HepG2 (cell line): Measurements from ENCODE around the gene GPC2. TPM values are rescaled to one million over a fixed set of nuclear protein-coding genes. Genes with fewer than 3 reads are reported as not detected.

Experiments
- HNRNPH1 ChIP-seq: fragments of 200-400 bp; formaldehyde crosslinking; optimal IDR thresholded peaks from 2 replicates; pipeline ENCODE3; 2017; ENCODE audit warnings: mild to moderate bottlenecking, low read depth, low read length
- KDM5A ChIP-seq: fragments of 200-600 bp; sonication (generic); IDR thresholded peaks from 2 replicates; pipeline ENCODE4 v1.7.0; 2018; ENCODE audit warnings: antibody characterized with exemption, mild to moderate bottlenecking, low read length, borderline replicate concordance
- ZNF292 ChIP-seq: sonication (generic); formaldehyde crosslinking; IDR thresholded peaks from 2 replicates; pipeline ENCODE4 v1.8.1; 2022; ENCODE audit warnings: mild to moderate bottlenecking, low read depth, missing genetic modification reagents, borderline replicate concordance
- ZNF430 ChIP-seq: sonication (generic); formaldehyde crosslinking; IDR thresholded peaks from 2 replicates; pipeline ENCODE4 v1.9.0; 2021; ENCODE audit warnings: mild to moderate bottlenecking, missing genetic modification reagents
- ZNF543 ChIP-seq: sonication (generic); formaldehyde crosslinking; IDR thresholded peaks from 2 replicates; pipeline ENCODE4 v1.4.0; 2020; ENCODE audit warnings: mild to moderate bottlenecking, missing genetic modification reagents
- ZNF629 ChIP-seq: sonication (generic); formaldehyde crosslinking; conservative IDR thresholded peaks from 2 replicates; pipeline ENCODE4 v1.5.0; 2020; ENCODE audit warnings: missing genetic modification reagents
- polyA plus RNA-seq, 8 experiments: library from polyadenylated mRNA; depleted of rRNA in 3 of 8; stranded (reverse) in 7 of 8; unstranded in 1 of 8; fragments of >200 nt; fragmentation: Illumina TruSeq in 4 of 8; extraction: Trizol in 4 of 8; gene quantifications; 2 replicates each; pipeline versions ENCODE4 v1.2.1 to v1.2.3, GENCODE V29; 2011 to 2016; ENCODE audit warnings: low read depth in 4 of 8, missing spikeins in 1 of 8, mixed read lengths in 1 of 8; ENCODE audit not compliant: insufficient read depth in 1 of 8
- total RNA-seq, 5 experiments: library from RNA; depleted of rRNA; stranded (reverse); fragments of >200 nt; fragmentation: Illumina TruSeq; extraction: Trizol; gene quantifications; 2 replicates each; pipeline ENCODE4 v1.2.3, GENCODE V29; 2016; ENCODE audit warnings: low read depth in 1 of 5
- TF ChIP-seq, protein P1 (sequence below): sonication (generic); formaldehyde crosslinking; IDR thresholded peaks from 2 replicates; pipeline ENCODE4 v1.4.0; 2020; ENCODE audit warnings: mild to moderate bottlenecking, missing genetic modification reagents, borderline replicate concordance
- TF ChIP-seq, protein P2 (sequence below): sonication (generic); formaldehyde crosslinking; IDR thresholded peaks from 2 replicates; pipeline ENCODE4 v1.4.0; 2020; ENCODE audit warnings: missing genetic modification reagents
- TF ChIP-seq, protein P3 (sequence below), 2 experiments: sonication (generic) in 1 of 2; formaldehyde crosslinking in 1 of 2; IDR thresholded peaks; 2 replicates each; pipeline versions ENCODE4 v1.6.1 to v1.9.0; 2014 to 2022; ENCODE audit warnings: antibody characterized with exemption in 1 of 2, borderline replicate concordance in 1 of 2, inconsistent platforms in 1 of 2, low read depth in 1 of 2, missing genetic modification reagents in 1 of 2
- TF ChIP-seq, protein P4 (sequence below): sonication (generic); formaldehyde crosslinking; IDR thresholded peaks from 2 replicates; pipeline ENCODE4 v1.4.0; 2020; ENCODE audit warnings: mild to moderate bottlenecking, missing genetic modification reagents

Gene GPC2
- total and polyA plus RNA-seq, 2 of the 13 experiments (the other 11 are each of a cell fraction or from before 2014, with no cell fraction given): 0.64 to 0.78 TPM

DNA sequence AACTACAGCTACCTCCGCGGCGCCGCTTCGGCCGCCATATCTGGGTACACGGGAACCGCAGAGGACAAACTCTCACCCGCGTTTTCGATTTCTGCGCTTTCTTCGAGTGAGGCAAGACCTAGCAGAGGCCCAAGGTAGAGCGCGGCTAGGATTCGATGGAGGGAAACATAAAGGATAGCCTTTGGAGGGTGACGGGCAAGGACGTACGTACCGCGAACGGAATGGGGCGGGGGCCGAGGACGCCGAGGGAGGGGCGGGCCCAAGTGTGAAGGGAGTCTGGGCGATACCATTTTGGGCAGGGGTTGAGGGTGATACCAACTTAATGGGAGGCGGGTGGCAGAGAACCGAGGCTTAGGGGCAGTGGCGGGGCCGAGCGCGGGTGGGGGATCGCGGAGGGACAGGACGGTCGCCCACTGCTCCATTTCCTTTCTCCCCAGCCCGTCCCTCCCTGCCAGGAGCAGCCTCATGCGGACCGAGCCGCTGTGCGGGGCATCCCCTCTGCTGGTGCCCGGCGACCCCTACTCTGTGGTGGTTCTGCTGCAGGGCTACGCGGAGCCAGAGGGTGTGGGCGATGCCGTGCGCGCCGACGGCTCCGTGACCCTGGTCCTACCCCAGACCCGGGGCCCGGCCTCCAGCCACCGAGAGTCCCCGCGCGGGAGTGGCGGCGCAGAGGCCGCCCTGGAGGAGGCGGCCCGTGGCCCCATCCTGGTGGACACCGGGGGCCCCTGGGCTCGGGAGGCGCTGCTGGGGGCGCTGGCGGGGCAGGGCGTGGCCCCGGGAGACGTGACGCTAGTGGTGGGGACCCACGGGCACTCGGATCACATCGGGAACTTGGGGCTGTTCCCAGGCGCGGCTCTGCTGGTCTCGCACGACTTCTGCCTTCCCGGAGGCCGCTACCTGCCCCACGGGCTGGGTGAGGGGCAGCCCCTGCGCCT, 50.0 kb downstream of the GPC2 start, which contains the start of gene MBLAC1 (continued):
- TF ChIP-seq, protein P1, sequence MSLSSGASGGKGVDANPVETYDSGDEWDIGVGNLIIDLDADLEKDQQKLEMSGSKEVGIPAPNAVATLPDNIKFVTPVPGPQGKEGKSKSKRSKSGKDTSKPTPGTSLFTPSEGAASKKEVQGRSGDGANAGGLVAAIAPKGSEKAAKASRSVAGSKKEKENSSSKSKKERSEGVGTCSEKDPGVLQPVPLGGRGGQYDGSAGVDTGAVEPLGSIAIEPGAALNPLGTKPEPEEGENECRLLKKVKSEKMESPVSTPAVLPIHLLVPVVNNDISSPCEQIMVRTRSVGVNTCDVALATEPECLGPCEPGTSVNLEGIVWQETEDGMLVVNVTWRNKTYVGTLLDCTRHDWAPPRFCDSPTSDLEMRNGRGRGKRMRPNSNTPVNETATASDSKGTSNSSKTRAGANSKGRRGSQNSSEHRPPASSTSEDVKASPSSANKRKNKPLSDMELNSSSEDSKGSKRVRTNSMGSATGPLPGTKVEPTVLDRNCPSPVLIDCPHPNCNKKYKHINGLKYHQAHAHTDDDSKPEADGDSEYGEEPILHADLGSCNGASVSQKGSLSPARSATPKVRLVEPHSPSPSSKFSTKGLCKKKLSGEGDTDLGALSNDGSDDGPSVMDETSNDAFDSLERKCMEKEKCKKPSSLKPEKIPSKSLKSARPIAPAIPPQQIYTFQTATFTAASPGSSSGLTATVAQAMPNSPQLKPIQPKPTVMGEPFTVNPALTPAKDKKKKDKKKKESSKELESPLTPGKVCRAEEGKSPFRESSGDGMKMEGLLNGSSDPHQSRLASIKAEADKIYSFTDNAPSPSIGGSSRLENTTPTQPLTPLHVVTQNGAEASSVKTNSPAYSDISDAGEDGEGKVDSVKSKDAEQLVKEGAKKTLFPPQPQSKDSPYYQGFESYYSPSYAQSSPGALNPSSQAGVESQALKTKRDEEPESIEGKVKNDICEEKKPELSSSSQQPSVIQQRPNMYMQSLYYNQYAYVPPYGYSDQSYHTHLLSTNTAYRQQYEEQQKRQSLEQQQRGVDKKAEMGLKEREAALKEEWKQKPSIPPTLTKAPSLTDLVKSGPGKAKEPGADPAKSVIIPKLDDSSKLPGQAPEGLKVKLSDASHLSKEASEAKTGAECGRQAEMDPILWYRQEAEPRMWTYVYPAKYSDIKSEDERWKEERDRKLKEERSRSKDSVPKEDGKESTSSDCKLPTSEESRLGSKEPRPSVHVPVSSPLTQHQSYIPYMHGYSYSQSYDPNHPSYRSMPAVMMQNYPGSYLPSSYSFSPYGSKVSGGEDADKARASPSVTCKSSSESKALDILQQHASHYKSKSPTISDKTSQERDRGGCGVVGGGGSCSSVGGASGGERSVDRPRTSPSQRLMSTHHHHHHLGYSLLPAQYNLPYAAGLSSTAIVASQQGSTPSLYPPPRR (CRISPR knock-in tag): no peak
- TF ChIP-seq, protein P2, sequence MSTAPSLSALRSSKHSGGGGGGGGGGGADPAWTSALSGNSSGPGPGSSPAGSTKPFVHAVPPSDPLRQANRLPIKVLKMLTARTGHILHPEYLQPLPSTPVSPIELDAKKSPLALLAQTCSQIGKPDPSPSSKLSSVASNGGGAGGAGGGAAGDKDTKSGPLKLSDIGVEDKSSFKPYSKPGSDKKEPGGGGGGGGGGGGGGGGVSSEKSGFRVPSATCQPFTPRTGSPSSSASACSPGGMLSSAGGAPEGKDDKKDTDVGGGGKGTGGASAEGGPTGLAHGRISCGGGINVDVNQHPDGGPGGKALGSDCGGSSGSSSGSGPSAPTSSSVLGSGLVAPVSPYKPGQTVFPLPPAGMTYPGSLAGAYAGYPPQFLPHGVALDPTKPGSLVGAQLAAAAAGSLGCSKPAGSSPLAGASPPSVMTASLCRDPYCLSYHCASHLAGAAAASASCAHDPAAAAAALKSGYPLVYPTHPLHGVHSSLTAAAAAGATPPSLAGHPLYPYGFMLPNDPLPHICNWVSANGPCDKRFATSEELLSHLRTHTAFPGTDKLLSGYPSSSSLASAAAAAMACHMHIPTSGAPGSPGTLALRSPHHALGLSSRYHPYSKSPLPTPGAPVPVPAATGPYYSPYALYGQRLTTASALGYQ (CRISPR knock-in tag): no peak; the same call in 1 of the 2 replicates
- TF ChIP-seq, protein P3, sequence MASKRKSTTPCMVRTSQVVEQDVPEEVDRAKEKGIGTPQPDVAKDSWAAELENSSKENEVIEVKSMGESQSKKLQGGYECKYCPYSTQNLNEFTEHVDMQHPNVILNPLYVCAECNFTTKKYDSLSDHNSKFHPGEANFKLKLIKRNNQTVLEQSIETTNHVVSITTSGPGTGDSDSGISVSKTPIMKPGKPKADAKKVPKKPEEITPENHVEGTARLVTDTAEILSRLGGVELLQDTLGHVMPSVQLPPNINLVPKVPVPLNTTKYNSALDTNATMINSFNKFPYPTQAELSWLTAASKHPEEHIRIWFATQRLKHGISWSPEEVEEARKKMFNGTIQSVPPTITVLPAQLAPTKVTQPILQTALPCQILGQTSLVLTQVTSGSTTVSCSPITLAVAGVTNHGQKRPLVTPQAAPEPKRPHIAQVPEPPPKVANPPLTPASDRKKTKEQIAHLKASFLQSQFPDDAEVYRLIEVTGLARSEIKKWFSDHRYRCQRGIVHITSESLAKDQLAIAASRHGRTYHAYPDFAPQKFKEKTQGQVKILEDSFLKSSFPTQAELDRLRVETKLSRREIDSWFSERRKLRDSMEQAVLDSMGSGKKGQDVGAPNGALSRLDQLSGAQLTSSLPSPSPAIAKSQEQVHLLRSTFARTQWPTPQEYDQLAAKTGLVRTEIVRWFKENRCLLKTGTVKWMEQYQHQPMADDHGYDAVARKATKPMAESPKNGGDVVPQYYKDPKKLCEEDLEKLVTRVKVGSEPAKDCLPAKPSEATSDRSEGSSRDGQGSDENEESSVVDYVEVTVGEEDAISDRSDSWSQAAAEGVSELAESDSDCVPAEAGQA (IDR thresholded peaks at IDR 0.05; ENCODE audit: low read depth): peak; percentile 87
- TF ChIP-seq, protein P3 (CRISPR knock-in tag; IDR thresholded peaks at IDR 0.05; ENCODE audit: borderline replicate concordance): peak; percentile 73; the same call in 1 of the 2 replicates
- TF ChIP-seq ZNF629 (CRISPR knock-in tag) (no peak), ZNF292 (0 out of 2 replicates have a peak, but pooled peaks have one; percentile 34), KDM5A (peak; percentile 61; the same call in 1 of the 2 replicates), ZNF430 (CRISPR knock-in tag) (peak; percentile 13), HNRNPH1 (no peak), ZNF543 (CRISPR knock-in tag) (no peak)
- TF ChIP-seq, protein P4, sequence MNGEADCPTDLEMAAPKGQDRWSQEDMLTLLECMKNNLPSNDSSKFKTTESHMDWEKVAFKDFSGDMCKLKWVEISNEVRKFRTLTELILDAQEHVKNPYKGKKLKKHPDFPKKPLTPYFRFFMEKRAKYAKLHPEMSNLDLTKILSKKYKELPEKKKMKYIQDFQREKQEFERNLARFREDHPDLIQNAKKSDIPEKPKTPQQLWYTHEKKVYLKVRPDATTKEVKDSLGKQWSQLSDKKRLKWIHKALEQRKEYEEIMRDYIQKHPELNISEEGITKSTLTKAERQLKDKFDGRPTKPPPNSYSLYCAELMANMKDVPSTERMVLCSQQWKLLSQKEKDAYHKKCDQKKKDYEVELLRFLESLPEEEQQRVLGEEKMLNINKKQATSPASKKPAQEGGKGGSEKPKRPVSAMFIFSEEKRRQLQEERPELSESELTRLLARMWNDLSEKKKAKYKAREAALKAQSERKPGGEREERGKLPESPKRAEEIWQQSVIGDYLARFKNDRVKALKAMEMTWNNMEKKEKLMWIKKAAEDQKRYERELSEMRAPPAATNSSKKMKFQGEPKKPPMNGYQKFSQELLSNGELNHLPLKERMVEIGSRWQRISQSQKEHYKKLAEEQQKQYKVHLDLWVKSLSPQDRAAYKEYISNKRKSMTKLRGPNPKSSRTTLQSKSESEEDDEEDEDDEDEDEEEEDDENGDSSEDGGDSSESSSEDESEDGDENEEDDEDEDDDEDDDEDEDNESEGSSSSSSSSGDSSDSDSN: peak; percentile 27
